Activated CD4-positive, alpha-beta T cell treated with anti-CD3 and anti-CD28 coated beads, Interleukin-2, amount 10 ng/mL, durations not matched to agents 24 days and 14 days (primary cell): ENCODE data around the gene CCDC127. TPM values are rescaled to one million over a fixed set of nuclear protein-coding genes. Genes with fewer than 3 reads are reported as not detected.

Experiments
- DNase-seq: peaks from one replicate; pipeline ENCODE4 v3.0.0; 2022
- H3K27ac Mint-ChIP-seq: one replicate; pipeline ENCODE4 v1.8.0; 2022; ENCODE audit warnings: mild to moderate bottlenecking, mixed read lengths
- H3K27me3 Mint-ChIP-seq: one replicate; pipeline ENCODE4 v1.8.0; 2022; ENCODE audit warnings: mixed read lengths
- H3K36me3 Mint-ChIP-seq: one replicate; pipeline ENCODE4 v1.8.0; 2022; ENCODE audit warnings: low read depth, mild to moderate bottlenecking, mixed read lengths
- H3K4me1 Mint-ChIP-seq: one replicate; pipeline ENCODE4 v1.8.0; 2021; ENCODE audit warnings: mixed read lengths
- H3K4me3 Mint-ChIP-seq: one replicate; pipeline ENCODE4 v1.8.0; 2022; ENCODE audit warnings: mild to moderate bottlenecking, moderate library complexity, mixed read lengths
- H3K9me3 Mint-ChIP-seq: one replicate; pipeline ENCODE4 v1.8.0; 2021; ENCODE audit warnings: mixed read lengths
- intact Hi-C: fragments of 100-400 bp; cut with micrococcal nuclease; formaldehyde crosslinking; loops from one replicate; pipeline ENCODE4 v1.15.1; 2023
- total RNA-seq: library from RNA; stranded (reverse); gene quantifications from 2 replicates; pipeline ENCODE4 v1.2.3, GENCODE V29; 2022

Gene CCDC127
- total RNA-seq, 1 donor from 2014 or later = 7.7 TPM

DNA sequence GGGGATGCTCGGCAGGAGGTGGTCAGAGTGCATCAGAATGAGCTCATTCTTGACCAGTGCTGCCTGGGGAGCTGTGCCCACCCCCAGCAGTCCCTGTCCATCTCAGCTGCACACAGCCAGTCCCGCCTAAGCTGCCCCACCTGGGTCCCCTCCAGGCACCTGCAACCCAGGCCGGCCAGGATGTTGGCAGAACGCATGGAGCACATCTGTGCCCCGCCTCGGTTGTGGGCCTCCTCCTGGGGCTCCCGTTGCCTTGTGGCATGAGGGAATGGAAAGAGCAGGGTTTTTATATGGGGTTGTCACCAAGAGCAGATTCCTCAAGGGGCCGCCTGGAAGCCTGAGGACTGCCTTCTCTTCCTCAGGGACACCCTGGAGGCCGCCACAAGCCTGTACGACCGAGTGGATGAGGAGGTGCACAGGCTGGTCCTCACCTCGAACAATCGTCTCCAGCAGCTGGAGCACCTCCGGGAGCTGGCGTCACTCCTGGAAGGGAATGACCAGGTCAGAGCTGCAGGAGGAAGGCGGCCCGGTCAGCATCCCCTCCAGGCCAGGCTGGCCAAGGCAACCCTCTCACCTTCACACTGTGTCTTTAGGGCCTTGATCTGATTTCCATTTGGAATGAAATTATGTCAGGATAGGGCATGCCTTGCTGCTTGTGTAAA lies 61.4 kb downstream of the CCDC127 start:
- DNase-seq = no peak
- Mint-ChIP-seq H3K36me3 (no peaks in the 10 kb centered on the region), H3K27ac (no peak overlapping the region), H3K4me3 (no peak overlapping the region), H3K27me3 (peaks cover 2% of the 10 kb centered on the region), H3K4me1 (no peaks in the 10 kb centered on the region), H3K9me3 (no peaks in the 10 kb centered on the region)
- intact Hi-C loops = no loop called here

- no peak for DNase-seq
- Mint-ChIP-seq H3K27me3 (peaks cover 2% of the 10 kb centered on the region), H3K4me3 (no peak overlapping the region), H3K9me3 (no peaks in the 10 kb centered on the region), H3K4me1 (no peaks in the 10 kb centered on the region), H3K36me3 (no peaks in the 10 kb centered on the region), H3K27ac (no peak overlapping the region)
- intact Hi-C loops = no loop called here
These were observed 62.1 kb downstream of the CCDC127 start for GRCh38 chr5:155651-156410.

- no peak overlapping the region for H3K4me3 Mint-ChIP-seq
- no peak for DNase-seq
- no peak overlapping the region for H3K27ac Mint-ChIP-seq
- intact Hi-C loops = no loop called here
- H3K4me1 Mint-ChIP-seq = no peaks in the 10 kb centered on the region
- peaks cover 2% of the 10 kb centered on the region for H3K27me3 Mint-ChIP-seq
- no peaks in the 10 kb centered on the region for H3K9me3 Mint-ChIP-seq
- no peaks in the 10 kb centered on the region for H3K36me3 Mint-ChIP-seq
These were observed 63.1 kb downstream of the CCDC127 start for GRCh38 chr5:154826-155225.

DNA sequence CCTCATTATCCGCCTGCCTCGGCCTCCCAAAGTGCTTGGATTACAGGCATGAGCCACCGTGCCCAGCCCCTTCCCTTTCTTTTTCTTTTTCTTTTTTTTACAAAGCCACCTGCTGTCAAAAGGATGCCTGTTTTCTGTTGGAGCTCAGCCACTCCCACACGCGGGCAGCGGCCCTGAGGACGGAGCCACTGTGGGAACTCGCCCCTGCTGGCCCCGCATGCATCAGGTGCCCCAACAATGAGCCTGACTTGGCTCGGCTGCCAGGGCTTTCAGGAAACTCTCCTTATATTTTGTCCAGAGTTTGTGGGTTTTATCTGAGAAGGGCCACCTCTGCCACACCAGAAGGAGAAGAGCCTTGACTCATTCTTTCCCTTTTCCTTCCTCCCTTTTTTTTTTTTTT lies 63.7 kb downstream of the CCDC127 start:
- Mint-ChIP-seq H3K27ac (no peak overlapping the region), H3K4me1 (no peaks in the 10 kb centered on the region), H3K9me3 (no peaks in the 10 kb centered on the region), H3K27me3 (no peaks in the 10 kb centered on the region), H3K4me3 (no peak overlapping the region), H3K36me3 (no peaks in the 10 kb centered on the region)
- no peak for DNase-seq
- intact Hi-C loops = no loop called here

- DNase-seq = no peak
- Mint-ChIP-seq H3K27me3 (peaks cover 2% of the 10 kb centered on the region), H3K9me3 (no peaks in the 10 kb centered on the region), H3K4me1 (no peaks in the 10 kb centered on the region), H3K27ac (no peak overlapping the region), H3K36me3 (no peaks in the 10 kb centered on the region), H3K4me3 (no peak overlapping the region)
- intact Hi-C loops = no loop called here
These were observed 64.7 kb downstream of the CCDC127 start for GRCh38 chr5:153256-153655.

GRCh38 chr5:152077-152476 lies 65.9 kb downstream of the CCDC127 start:
- H3K9me3 Mint-ChIP-seq = peaks cover 6% of the 10 kb centered on the region
- no peaks in the 10 kb centered on the region for H3K4me1 Mint-ChIP-seq
- intact Hi-C loops = no loop called here
- no peaks in the 10 kb centered on the region for H3K36me3 Mint-ChIP-seq
- no peak overlapping the region for H3K27ac Mint-ChIP-seq
- no peak for DNase-seq
- H3K4me3 Mint-ChIP-seq = no peak overlapping the region
- peaks cover 2% of the 10 kb centered on the region for H3K27me3 Mint-ChIP-seq

DNA sequence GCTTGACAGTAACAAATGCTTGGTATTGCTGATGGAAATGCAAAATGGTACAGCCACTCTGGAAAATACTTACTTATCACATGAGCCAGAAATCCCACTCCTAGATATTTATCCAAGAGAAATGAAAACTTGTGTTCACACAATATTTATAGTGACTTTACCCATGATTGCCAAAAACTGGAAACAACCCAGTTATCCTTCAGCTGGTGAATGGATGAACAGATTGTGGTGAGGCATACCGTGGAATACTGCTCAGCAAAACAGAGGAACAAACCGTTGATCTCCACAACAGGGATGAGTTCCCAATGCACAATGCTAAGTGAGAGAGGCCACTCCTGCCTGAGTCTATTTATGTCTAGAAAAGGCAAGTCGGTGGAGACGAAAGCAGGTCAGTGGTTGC lies 67.2 kb downstream of the CCDC127 start:
- peaks cover 10% of the 10 kb centered on the region for H3K9me3 Mint-ChIP-seq
- no peaks in the 10 kb centered on the region for H3K36me3 Mint-ChIP-seq
- H3K4me1 Mint-ChIP-seq = no peaks in the 10 kb centered on the region
- no peak overlapping the region for H3K27ac Mint-ChIP-seq
- DNase-seq = no peak
- peaks cover 2% of the 10 kb centered on the region for H3K27me3 Mint-ChIP-seq
- intact Hi-C loops = no loop called here
- no peak overlapping the region for H3K4me3 Mint-ChIP-seq

DNA sequence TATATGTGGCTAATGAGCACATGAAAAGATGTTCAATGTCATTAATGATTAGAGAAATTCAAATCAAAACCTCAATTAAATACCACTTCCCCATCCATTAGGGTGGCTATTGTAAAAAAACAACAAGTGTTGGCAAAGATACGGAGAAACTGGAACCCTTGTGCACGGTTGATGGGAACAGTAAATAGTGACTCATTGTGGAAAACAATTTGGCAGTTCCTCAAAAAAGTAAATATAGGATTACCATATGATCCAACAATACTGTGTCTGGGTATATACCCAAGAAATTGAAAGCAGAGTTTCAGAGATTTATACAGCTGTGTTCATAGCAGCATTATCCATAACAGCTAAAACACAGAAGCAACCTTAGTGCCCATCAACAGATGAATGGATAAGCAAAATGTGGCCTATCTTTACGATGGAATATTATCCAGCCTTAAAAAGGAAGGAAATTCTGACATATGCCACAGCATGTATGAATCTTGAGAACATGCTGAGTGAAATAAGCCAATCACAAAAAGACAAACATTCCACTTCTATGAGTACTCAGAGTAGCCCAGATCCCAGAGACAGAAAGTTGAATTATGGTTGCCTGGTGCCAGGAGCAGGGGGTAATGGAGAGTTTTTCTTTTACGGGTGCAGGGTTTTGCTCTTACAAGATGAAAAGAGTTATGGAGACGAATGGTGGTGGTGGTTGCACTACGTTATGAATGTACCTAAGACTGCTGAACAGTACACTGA lies 68.0 kb downstream of the CCDC127 start:
- intact Hi-C loops = no loop called here
- no peak for DNase-seq
- H3K27ac Mint-ChIP-seq = no peak overlapping the region
- H3K9me3 Mint-ChIP-seq = peaks cover 10% of the 10 kb centered on the region
- no peaks in the 10 kb centered on the region for H3K4me1 Mint-ChIP-seq
- H3K4me3 Mint-ChIP-seq = no peak overlapping the region
- peaks cover 2% of the 10 kb centered on the region for H3K27me3 Mint-ChIP-seq
- no peaks in the 10 kb centered on the region for H3K36me3 Mint-ChIP-seq

GRCh38 chr5:147751-148150 lies 70.2 kb downstream of the CCDC127 start:
- H3K27me3 Mint-ChIP-seq = peaks cover 2% of the 10 kb centered on the region

More at GRCh38 chr5:147751-148150, 70.2 kb downstream of the CCDC127 start:
- H3K4me3 Mint-ChIP-seq = no peak overlapping the region
- H3K27ac Mint-ChIP-seq = no peak overlapping the region
- intact Hi-C loops = no loop called here
- H3K36me3 Mint-ChIP-seq = no peaks in the 10 kb centered on the region
- peaks cover 10% of the 10 kb centered on the region for H3K9me3 Mint-ChIP-seq
- H3K4me1 Mint-ChIP-seq = no peaks in the 10 kb centered on the region
- no peak for DNase-seq

Other genes starting within 250 kb of the CCDC127 start
- not detected in 2 replicates for gene PLEKHG4B, start 126.0 kb downstream of the CCDC127 start, total RNA-seq
- gene LRRC14B, start 26.7 kb downstream of the CCDC127 start, total RNA-seq = not detected in 2 replicates
- gene SDHA, start 167 bp upstream of the CCDC127 start, total RNA-seq = 147 and 150 TPM in 2 replicates
- gene PDCD6, start 53.5 kb upstream of the CCDC127 start, total RNA-seq = 118 and 119 TPM in 2 replicates
- 25.8 and 26.0 TPM in 2 replicates for gene AHRR, start 103.6 kb upstream of the CCDC127 start, total RNA-seq
- 64.5 and 67.2 TPM in 2 replicates for gene EXOC3, start 225.0 kb upstream of the CCDC127 start, total RNA-seq